HG02678 (cell line): ENCODE data around the gene PPP1R12B.
"Not testable (repeated sequence)": the region's sequence is repeated elsewhere in the genome, so short reads cannot be mapped to it uniquely, and the experiment has no call there.

ENCODE experiments used
- ATAC-seq: cut with Tn5 transposase; IDR thresholded peaks from one replicate; pipeline ENCODE4 v1.9.1; 2021; ENCODE audit warnings: mild to moderate bottlenecking, moderate library complexity; ENCODE audit not compliant: unreplicated experiment

Gene PPP1R12B

GRCh38 chr1:202575918-202576653, 227.6 kb downstream of the PPP1R12B start:
- ATAC-seq, result no peak

GRCh38 chr1:202576816-202577215, 228.3 kb downstream of the PPP1R12B start:
- no peak for ATAC-seq

GRCh38 chr1:202577381-202577780, 228.9 kb downstream of the PPP1R12B start:
- no peak for ATAC-seq

- ATAC-seq, result no peak
Observed at GRCh38 chr1:202578001-202578504, 229.6 kb downstream of the PPP1R12B start.

- ATAC-seq, result no peak
Observed at GRCh38 chr1:202578565-202578964, 230.1 kb downstream of the PPP1R12B start.

GRCh38 chr1:202579806-202580205, 231.3 kb downstream of the PPP1R12B start:
- no peak for ATAC-seq

GRCh38 chr1:202580619-202581018, 232.1 kb downstream of the PPP1R12B start:
- no peak for ATAC-seq

GRCh38 chr1:202582350-202582749, 233.9 kb downstream of the PPP1R12B start:
- not testable (repeated sequence) for ATAC-seq

GRCh38 chr1:202584707-202585589, 236.4 kb downstream of the PPP1R12B start:
- no peak for ATAC-seq

- ATAC-seq, result no peak
Observed at GRCh38 chr1:202585590-202585933, 237.1 kb downstream of the PPP1R12B start.

- ATAC-seq, result no peak
Observed at GRCh38 chr1:202586018-202586821, 237.7 kb downstream of the PPP1R12B start.

- ATAC-seq, result no peak
Observed at GRCh38 chr1:202586871-202587270, 238.4 kb downstream of the PPP1R12B start.

GRCh38 chr1:202587859-202588485, 239.5 kb downstream of the PPP1R12B start:
- no peak for ATAC-seq

GRCh38 chr1:202588503-202589189, 240.1 kb downstream of the PPP1R12B start:
- no peak for ATAC-seq

- no peak for ATAC-seq
Observed at GRCh38 chr1:202589190-202589930, 240.9 kb downstream of the PPP1R12B start.

GRCh38 chr1:202590126-202590525, 241.6 kb downstream of the PPP1R12B start:
- ATAC-seq, result no peak

- ATAC-seq, result no peak
Observed at GRCh38 chr1:202590975-202591411, 242.5 kb downstream of the PPP1R12B start.

- no peak for ATAC-seq
Observed at GRCh38 chr1:202591515-202591914, 243.0 kb downstream of the PPP1R12B start.

GRCh38 chr1:202592146-202592545, 243.6 kb downstream of the PPP1R12B start:
- ATAC-seq, result no peak
